Measurements from ENCODE around the gene CCDC66.

CCDC66 gene

DNA sequence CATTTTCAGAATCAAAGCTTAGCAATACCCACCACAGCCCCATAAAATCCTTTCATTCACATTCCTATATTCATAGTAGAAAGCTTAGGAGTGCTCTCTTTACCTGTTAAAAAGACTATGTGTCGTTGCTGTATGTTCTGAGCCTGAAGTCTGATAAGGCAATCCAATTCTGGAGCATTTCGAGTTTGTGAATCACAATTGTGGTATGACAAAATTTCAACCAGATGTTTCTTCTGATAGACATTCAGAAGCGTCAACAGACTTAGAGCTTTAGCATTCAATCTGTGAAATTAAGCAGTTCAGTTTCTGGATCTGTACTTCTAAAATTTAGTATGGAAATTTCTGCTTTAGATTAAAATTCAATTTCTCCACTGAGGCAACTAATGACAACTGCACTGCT lies 67.8 kb downstream of the CCDC66 start:
- DNase-seq = no peak

- DNase-seq = no peak
Measured at GRCh38 chr3:56629047-56629446, 72.1 kb downstream of the CCDC66 start.

- DNase-seq = no peak
Measured at GRCh38 chr3:56629451-56629850, 72.5 kb downstream of the CCDC66 start.

DNA sequence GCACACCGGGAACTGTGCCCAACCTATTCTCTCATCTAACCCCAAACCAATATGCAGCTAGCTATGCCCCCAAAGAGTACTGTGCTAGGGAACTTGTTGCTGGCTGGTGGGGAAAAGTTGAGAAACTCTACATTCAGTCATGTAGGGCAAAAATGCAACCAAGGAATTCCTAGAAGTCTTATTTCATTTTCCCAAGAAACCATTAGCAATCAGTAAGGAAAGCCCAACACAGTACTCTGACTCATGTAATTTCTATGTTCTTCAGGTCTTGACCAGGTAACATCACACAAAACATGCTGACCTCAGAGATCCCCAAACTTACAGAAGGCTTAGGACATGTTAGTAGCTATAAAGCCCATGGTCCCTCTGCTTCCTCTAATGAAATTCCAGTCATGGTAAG lies 74.0 kb downstream of the CCDC66 start:
- no peak for DNase-seq

- no peak for DNase-seq
Measured at GRCh38 chr3:56633181-56633580, 76.2 kb downstream of the CCDC66 start.

DNA sequence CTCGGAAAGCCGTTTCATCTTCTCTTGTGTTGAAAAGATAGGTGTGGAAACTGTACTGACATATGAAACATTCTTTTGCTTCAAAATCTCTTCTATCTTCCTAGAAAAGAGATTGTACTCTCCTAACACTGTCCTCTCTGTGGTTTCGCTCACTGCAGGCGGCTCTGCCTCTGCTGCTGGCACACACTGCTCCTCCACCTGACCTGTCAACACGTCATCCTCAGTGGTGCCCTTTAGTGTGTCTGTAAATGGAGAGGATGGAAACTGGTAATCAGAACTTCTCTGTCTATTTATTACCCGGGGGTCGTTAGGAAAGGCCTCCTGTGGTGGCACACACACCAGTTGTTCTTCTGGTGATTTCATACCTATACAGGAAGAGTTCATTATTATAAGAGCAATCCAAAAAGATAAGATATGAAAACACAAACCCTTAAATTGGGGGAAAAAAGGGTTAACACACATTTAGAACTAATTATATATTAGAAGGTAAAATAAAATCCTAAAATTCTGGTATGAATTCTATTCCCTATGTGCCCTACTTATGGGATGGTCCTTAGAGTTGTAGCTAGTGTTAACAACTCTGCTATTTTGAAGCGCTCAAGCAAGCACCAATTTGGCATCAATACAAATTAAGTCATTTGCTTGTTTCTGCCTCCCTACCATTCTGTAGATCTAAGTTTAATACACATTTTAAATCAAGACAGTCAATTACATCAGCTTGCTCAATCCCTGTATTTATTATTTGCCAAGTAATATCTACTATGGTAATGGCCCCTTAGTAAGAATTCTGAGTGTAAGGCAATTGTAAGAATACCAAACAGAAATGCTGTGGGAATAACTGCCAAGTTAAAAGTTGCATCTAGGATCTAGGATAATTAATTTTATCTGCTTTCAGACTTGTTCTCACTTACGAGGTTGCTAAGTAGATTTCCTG lies 76.9 kb downstream of the CCDC66 start:
- no peak for DNase-seq

DNA sequence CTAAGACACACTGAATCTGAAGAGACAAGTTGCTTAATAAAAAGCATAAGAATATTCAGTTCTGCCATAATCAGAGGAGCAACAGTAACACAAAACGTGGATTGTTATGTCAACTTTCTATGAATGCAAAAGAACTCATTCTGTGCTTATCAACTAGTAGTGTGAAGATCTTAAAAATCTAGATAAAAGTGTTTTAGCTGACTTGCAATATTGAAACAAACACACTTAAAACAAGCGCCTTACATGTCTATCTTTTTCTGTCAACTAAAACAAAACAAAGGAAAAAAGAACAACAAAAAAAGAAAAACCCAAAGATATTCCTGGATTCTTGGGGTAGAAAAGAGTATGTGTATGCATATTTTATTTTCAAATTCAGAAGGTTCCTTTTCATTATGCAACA lies 88.4 kb downstream of the CCDC66 start:
- no peak for DNase-seq

- no peak for DNase-seq
Measured at GRCh38 chr3:56654460-56654859, 97.5 kb downstream of the CCDC66 start.

GRCh38 chr3:56655709-56656108 lies 98.7 kb downstream of the CCDC66 start:
- DNase-seq = no peak

DNA sequence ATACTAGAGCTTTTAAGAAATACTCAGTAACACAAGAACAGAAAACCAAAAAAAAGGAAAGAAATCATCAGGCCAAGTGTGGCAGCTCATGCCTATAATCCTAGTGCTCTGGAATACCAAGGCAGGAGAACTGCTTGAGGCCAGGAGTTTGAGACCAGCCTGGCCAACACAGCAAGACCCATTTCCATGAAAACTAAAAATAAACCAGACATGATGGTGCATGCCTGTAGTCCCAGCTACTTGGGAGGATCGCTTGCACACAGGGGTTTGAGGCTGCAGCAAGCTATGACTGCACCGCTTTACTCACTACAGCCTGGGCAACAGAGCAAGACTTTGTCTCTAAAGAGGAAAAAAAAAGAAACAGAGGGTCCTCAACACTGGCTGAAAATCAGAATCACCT lies 107.8 kb downstream of the CCDC66 start:
- DNase-seq = no peak

DNA sequence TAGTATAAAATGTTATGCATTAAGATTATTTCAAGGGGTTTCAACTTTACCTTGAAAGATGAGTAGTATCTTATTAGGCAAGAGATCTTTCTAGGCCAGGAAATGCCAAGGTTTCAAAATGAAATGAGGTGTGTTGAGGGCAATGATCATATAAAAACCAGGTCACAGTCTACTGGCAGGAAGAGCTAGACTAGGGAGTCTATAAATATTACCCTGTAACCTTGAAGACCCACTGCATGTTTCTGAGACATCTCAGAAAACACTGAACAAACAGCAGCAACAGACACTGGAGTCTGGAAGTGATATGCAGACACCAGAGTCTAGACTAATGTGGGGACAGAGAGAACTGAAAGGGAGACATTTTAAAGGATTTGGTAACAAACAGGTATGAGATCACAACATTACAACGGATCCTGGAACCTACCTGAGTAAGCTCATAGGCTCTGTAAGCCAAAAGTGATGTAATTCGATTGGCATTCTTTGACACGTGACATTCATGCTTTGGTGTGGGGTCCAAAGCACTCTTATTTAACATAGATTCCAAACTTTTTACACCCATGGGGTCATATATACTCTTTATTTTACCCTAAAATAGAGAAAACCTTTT lies 111.1 kb downstream of the CCDC66 start:
- no peak for DNase-seq

Data from NCI-H1105 (cell line).